GM21717 (cell line): Measurements from ENCODE around the gene KLHL40.

Experiments used
- ATAC-seq: cut with Tn5 transposase; IDR thresholded peaks from one replicate; pipeline ENCODE4 v1.9.1; 2021; ENCODE audit warnings: mild to moderate bottlenecking, moderate library complexity; ENCODE audit not compliant: unreplicated experiment

KLHL40 gene

DNA sequence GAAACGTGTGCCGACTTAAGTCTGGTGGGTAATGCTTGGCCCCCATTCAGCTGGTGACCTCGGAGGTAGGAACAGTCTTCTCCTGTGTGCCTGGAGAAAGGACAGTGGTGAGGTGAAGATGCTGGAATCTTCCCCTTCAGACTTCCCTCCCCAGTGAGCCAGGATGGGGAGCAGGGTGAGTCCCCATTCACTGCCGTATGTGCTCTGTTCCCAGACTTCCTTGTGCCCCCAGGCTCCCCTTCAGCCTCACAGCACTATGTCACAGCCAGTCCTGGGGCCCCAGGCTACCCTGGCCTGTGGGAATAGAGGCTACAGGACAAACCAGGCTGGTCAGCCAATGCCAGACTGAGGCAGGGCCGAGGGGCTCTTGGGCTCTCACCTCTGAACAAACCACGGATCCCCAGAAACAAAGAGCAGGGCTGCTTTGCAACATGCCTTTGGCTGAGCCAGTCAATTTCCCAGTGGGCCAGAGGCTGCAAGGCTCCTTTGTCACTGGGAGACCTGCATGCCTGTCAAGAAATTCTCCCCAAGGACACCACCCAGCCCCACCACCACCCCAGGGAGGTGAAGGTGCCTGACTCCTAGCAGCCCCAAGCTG lies 49.0 kb downstream of the KLHL40 start:
- no peak for ATAC-seq

DNA sequence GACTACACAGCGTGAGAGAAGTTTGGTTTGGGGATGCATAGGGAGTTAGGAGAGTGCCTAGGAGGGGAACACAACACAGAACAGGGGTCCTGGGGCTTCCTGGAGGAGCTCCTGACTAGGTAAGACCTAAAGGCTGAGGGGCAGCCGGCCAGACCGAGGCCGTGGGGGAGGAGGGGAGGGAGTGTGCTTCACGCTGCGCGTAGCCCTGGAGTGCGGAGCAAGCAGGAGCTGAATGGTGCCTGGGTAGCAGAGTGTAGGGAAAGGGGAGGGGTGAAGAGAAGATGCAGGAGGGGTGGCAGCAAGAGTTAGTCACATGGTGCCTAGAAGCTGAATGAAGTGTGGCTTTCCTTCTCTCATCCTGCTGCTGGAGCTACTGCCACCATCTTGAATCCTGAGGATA lies 49.7 kb downstream of the KLHL40 start:
- no peak for ATAC-seq

DNA sequence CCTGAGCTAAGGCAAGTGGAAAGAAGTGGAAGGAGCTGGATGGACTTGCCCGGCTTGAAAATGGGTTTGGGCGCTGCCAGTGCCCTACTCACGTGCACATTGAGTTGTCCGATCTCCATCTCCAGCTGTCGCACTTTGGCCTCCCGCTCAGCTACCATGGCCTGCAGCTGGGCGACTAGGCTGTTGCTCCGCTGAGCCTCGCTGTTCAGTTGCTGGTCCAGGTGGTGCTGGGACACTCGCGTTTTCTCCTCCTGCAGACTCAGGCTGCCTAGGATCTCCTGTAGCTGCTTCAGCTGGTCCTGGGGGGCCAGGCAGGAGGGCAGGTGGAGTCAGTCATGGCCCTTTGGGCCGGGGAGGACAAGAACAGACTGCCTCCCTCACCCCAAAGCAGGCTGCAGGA lies 50.3 kb downstream of the KLHL40 start:
- ATAC-seq: no peak

DNA sequence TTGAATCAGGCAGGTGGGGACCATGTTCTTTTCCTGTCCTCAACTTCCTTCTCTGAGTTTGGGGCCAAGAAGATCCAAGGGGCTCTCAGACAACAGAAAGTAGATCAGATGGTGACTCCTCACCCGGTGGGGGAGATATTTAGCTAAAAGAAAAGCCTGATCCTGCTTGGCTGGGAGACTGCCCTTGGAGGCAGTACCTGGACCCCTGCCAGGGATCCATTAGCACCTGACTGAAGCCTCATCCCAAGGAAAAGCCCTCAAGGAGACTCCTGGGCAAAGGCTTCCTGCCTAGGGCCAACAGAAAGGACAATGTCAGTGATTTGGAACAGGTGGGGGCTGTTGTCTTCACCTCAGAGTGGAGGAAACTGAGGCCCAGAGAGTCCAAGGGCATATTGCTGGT lies 50.7 kb downstream of the KLHL40 start:
- ATAC-seq: no peak

DNA sequence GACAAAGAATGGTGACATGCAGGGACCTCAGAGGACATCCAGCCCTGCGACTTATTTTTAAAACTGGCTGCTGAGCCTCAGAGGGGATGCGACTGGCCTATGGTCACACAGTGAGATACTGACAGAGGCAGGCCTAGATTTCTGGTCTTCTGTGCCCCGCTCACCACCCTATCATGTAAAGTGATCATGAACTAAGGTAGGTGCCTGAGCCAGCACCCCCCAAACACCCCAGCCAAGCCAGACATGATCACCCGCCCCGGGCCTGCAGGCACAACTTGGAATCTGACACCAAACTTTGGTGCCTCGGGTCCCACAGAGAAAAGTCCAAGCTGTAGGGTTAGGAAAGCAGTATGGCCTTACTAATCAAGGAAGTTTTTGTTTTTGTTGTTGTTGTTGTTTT lies 51.2 kb downstream of the KLHL40 start:
- no peak for ATAC-seq

DNA sequence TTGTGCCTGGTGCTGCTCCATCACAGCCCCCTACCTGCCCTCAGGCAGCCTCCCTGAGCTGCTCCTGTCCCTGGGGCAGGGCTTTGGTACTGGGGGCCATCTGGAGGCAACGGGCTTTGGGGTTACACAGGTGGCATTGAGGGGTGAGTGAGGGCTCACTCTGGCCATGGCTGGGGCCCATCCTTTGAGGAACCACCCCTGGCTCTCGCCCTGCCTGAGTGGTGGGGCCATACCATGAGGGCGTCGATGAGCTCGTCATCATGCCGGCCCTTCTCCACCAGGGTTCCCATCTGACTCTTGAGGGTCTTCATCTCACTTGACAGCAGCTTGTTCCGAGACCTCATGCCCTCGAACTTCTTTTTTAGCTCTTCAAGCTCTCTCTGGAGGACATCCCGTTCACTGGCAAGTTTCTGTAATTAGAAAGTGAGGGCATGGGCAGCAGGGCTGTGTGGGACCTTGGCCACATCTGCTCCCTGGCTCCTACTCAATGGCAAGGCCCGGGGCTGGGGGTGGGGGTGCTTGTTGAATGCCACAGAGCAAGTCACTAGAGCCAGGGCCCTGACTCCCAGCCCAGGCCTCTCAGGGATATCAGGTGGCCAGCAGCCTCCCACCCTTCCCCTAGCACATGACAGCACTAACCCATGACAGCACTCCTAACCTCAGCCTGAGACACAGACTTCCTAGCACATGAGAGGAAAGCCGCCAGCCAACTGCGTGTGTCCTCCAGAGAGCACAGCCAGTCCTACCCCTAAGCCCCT lies 54.2 kb downstream of the KLHL40 start:
- no peak for ATAC-seq

DNA sequence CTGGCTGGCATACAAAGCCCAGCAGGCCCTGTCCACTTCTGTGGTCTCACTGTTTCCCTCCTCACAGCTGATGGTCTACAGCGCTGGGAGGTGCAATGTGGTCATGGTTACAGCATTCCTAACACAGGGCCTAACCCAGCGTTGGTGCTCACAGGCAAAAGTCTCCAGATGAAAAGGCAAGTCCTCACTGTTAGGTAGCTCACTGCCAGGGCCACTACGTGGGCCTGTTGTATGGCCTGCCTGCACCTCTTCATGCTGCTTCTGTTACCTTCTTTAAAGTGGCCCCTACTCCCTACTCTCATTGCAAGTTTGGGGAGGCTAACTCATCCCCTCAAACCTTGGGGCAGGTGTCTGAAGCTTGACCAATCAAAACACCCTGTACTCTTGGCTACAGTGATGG lies 56.5 kb downstream of the KLHL40 start:
- ATAC-seq: no peak
